Retinal pigment epithelial cell (primary cell): Measurements from ENCODE around the gene LLGL2.
"Not testable (repeated sequence)": the region's sequence is repeated elsewhere in the genome, so short reads cannot be mapped to it uniquely, and the experiment has no call there.

Experiments used
- DNase-seq: peaks from one replicate; pipeline ENCODE4 v3.0.0-alpha.2; 2010; ENCODE audit warnings: low read depth
- H3K4me3 ChIP-seq: 2 replicates; pipeline ENCODE4 v1.5.1; 2011; ENCODE audit warnings: mild to moderate bottlenecking, low read length, control low read depth, moderate library complexity
- CTCF ChIP-seq: conservative IDR thresholded peaks from 2 replicates; pipeline ENCODE4 v1.5.1; 2011; ENCODE audit warnings: low read depth, low read length, control low read depth, inconsistent platforms

The LLGL2 gene

GRCh38 chr17:75524970-75525805 lies at the start of gene LLGL2:
Gene LLGL2 (plus strand): TSS chr17:75525697. CDS start chr17:75543427, 17,730 bp downstream.
- no peak for DNase-seq
- TF ChIP-seq CTCF: peak; percentile 46
- peak within 1 kb of the TSS; percentile 58 for H3K4me3 ChIP-seq

- no peak for DNase-seq
- TF ChIP-seq CTCF: no peak
- H3K4me3 ChIP-seq: no peak overlapping the region
Measured at GRCh38 chr17:75475851-75476250, 49.6 kb upstream of the LLGL2 start.

- no peak for DNase-seq
- no peak overlapping the region for H3K4me3 ChIP-seq
- no peak for TF ChIP-seq CTCF
Measured at GRCh38 chr17:75476271-75476671, 49.2 kb upstream of the LLGL2 start.

- TF ChIP-seq CTCF: no peak
- no peak overlapping the region for H3K4me3 ChIP-seq
- no peak for DNase-seq
Measured at GRCh38 chr17:75476752-75477489, 48.6 kb upstream of the LLGL2 start.

- H3K4me3 ChIP-seq, DNase-seq: not testable (repeated sequence)
Measured at GRCh38 chr17:75477490-75477862, 48.0 kb upstream of the LLGL2 start.

- TF ChIP-seq CTCF: no peak
- H3K4me3 ChIP-seq: no peak overlapping the region
- no peak for DNase-seq
Measured at GRCh38 chr17:75478508-75478907, 47.0 kb upstream of the LLGL2 start.

GRCh38 chr17:75480281-75480680 lies 45.2 kb upstream of the LLGL2 start:
- no peak for TF ChIP-seq CTCF
- DNase-seq: no peak
- H3K4me3 ChIP-seq: no peak overlapping the region
